ENCODE measurements around the gene TMA7. TPM values are rescaled to one million over a fixed set of nuclear protein-coding genes. Genes with fewer than 3 reads are reported as not detected.
A peak's percentile ranks its signal among the peaks of the same experiment; 100 is the strongest.

The TMA7 gene
- total RNA-seq, 4 donors from 2014 or later: 115 to 279 (median 192) TPM

DNA sequence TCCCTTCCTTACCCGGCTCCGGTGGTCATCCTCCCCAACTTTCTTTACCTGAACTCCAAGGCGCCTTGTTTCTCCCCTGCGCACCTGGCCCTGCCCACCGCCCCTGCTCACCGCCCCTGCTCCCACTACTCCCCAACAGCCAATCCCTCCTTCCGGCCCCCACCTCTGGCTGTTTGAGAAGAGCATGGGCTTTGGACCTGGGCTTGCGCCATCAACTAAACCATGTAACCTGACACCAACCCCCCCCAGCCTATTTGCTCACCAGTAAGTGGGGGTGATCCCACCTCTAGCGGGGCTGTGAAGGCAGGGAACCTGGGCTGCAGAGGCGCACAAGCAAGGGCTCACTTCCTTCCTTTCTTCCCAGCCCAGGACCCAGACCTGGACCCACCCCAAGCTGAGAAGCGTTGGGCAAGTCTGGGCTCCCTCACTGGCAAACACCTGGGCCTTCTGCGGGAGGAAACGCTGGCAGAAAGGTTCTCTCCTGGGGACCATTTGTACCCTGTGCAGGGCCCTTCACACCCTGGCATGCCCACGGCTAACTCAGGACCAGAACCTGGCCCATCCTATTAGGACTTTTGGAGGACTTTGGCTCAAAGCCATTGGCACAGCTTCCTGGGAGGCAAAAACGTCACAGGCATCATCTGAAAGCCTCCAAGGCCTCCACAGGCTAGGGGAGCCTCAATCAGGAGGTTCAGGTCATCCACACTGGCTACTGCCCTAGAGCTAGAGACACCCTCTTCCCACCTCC is 9.9 kb upstream of the TMA7 start, which contains the start of gene PLXNB1:
Gene PLXNB1 (minus strand): TSS at position 127 of the 748 bp plus-strand sequence. CDS start 5,475 bp downstream, outside the sequence.
- TF ChIP-seq POLR2A (IDR thresholded peaks at IDR 0.05) (peak; percentile 61), POLR2AphosphoS5 (IDR thresholded peaks at IDR 0.05) (no peak)
- H3K36me3 ChIP-seq: no peaks in the 10 kb centered on the region
- peaks cover 38 to 70% (median 62%) of the 10 kb centered on the region in 4 donors for H3K4me1 ChIP-seq
- no peaks in the 10 kb centered on the region for H3K9me3 ChIP-seq
- 17 to 22% methylated on average over 3 to 15 of the region's 15 CpGs for WGBS, 2 donors (ENCODE audit: low coverage in 1 of 2)
- H3K4me3 ChIP-seq: peak within 1 kb of the TSS; percentile 56 to 83 (median 69)
- in situ Hi-C loops (cut with MboI; ENCODE audit: low pct_ligation_motif_present in 1 of 4, low pct_unique_long_range_greater_than_20kb in 1 of 4, low sequenced_read_pairs in 3 of 4) (loop anchor here in 1 of 4 donors (10.0 kb wide), 1 partner anchor 155 kb away; no protein-coding TSS in a partner anchor), intact Hi-C loops (cut with DNase I; ENCODE audit: low total_unique reads) (loop anchor here (2.0 to 10.0 kb wide), 2 partner anchors 27 to 155 kb away; no protein-coding TSS in a partner anchor)
- DNase-seq: peak; percentile 84
- H3K27ac ChIP-seq: peak within 1 kb of the TSS; percentile 90 to 97 (median 92)
- H3K27me3 ChIP-seq: no peaks in the 10 kb centered on the region

DNA sequence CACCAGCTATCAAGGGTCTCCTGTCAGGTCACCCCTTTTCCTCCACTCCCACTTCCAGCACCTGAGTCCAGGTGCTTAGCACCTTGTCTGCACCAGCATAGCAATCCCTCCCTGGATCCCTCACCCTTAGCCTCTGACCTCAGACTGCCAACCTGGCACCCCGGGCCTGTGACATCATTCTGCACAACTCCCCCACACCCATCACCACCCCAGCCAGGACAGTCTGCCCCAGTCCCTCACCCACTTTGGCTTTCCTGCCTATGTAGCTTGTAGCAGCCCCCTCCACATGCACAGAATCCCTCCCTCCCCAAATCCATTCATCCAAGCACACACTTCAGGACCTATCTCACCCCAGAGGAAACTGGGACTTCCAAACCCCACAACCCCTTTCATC is 9.4 kb upstream of the TMA7 start:
- no peaks in the 10 kb centered on the region for H3K27me3 ChIP-seq
- no peaks in the 10 kb centered on the region for H3K9me3 ChIP-seq
- no peak overlapping the region for H3K4me3 ChIP-seq
- 73 to 83% methylated on average over 1 of the region's 1 CpG for WGBS, 2 donors (ENCODE audit: low coverage in 1 of 2)
- intact Hi-C loops (cut with DNase I; ENCODE audit: low total_unique reads): loop anchor here (2.0 to 10.0 kb wide), 2 partner anchors 28 to 156 kb away; no protein-coding TSS in a partner anchor
- DNase-seq: no peak
- H3K4me1 ChIP-seq: peaks cover 34 to 70% (median 59%) of the 10 kb centered on the region in 4 donors
- H3K36me3 ChIP-seq: no peaks in the 10 kb centered on the region
- peak overlapping the region; percentile 90 to 97 (median 92) for H3K27ac ChIP-seq
- no peak for TF ChIP-seq POLR2A (IDR thresholded peaks at IDR 0.05)
- TF ChIP-seq POLR2AphosphoS5 (IDR thresholded peaks at IDR 0.05): no peak
- no peak for TF ChIP-seq CTCF (IDR thresholded peaks at IDR 0.05)
- TF ChIP-seq EP300 (IDR thresholded peaks at IDR 0.05; ENCODE audit: low read depth): no peak
- in situ Hi-C loops (cut with MboI; ENCODE audit: low pct_ligation_motif_present in 1 of 4, low pct_unique_long_range_greater_than_20kb in 1 of 4, low sequenced_read_pairs in 3 of 4): loop anchor here in 1 of 4 donors (10.0 kb wide), 1 partner anchor 156 kb away; no protein-coding TSS in a partner anchor

GRCh38 chr3:48431224-48432029 is 8.6 kb upstream of the TMA7 start:
- Histone ChIP-seq H3K36me3 (no peaks in the 10 kb centered on the region), H3K27me3 (no peaks in the 10 kb centered on the region), H3K4me3 (no peak overlapping the region), H3K9me3 (no peaks in the 10 kb centered on the region), H3K4me1 (peaks cover 28 to 64% (median 53%) of the 10 kb centered on the region in 4 donors), H3K27ac (peak overlapping the region; percentile 90 to 97 (median 92))
- no peak for TF ChIP-seq POLR2AphosphoS5 (IDR thresholded peaks at IDR 0.05)
- 50 to 80% methylated on average over 1 to 6 of the region's 8 CpGs for WGBS, 2 donors (ENCODE audit: low coverage in 1 of 2)
- in situ Hi-C loops (cut with MboI; ENCODE audit: low pct_ligation_motif_present in 1 of 4, low pct_unique_long_range_greater_than_20kb in 1 of 4, low sequenced_read_pairs in 3 of 4) (loop anchor here in 1 of 4 donors (10.0 kb wide), 1 partner anchor 157 kb away; no protein-coding TSS in a partner anchor), intact Hi-C loops (cut with DNase I; ENCODE audit: low total_unique reads) (loop anchor here (2.0 to 10.0 kb wide), 2 partner anchors 29 to 157 kb away; no protein-coding TSS in a partner anchor)
- DNase-seq: peak; percentile 6

- DNase-seq: peak; percentile 25
- TF ChIP-seq POLR2AphosphoS5 (IDR thresholded peaks at IDR 0.05) (no peak), CTCF (IDR thresholded peaks at IDR 0.05) (peak in 4 of 5 experiments; percentile 6 to 25 (median 20)), EP300 (IDR thresholded peaks at IDR 0.05; ENCODE audit: low read depth) (no peak)
- no peaks in the 10 kb centered on the region for H3K36me3 ChIP-seq
- no peaks in the 10 kb centered on the region for H3K9me3 ChIP-seq
- H3K4me1 ChIP-seq: peaks cover 17 to 51% (median 40%) of the 10 kb centered on the region in 4 donors
- no peak overlapping the region for H3K4me3 ChIP-seq
- 85% methylated on average over 16 of the region's 16 CpGs; no CpG with 5 or more reads in 1 of the 2 donors for WGBS, 2 donors (ENCODE audit: low coverage in 1 of 2)
- in situ Hi-C loops (cut with MboI; ENCODE audit: low pct_ligation_motif_present in 1 of 4, low pct_unique_long_range_greater_than_20kb in 1 of 4, low sequenced_read_pairs in 3 of 4) (loop anchor here in 1 of 4 donors (10.0 kb wide), 1 partner anchor 158 kb away; no protein-coding TSS in a partner anchor), intact Hi-C loops (cut with DNase I; ENCODE audit: low total_unique reads) (loop anchor here (10.0 kb wide), 1 partner anchor 158 kb away; no protein-coding TSS in a partner anchor)
- peak overlapping the region; percentile 75 to 86 (median 80) for H3K27ac ChIP-seq
- H3K27me3 ChIP-seq: no peaks in the 10 kb centered on the region
Observed at GRCh38 chr3:48432411-48433371, 7.4 kb upstream of the TMA7 start.
